WTC11 (cell line): ENCODE data around the gene TAS2R42.

Experiments used
- ATF3 ChIP-seq: sonication (generic); formaldehyde crosslinking; conservative IDR thresholded peaks from 2 replicates; pipeline ENCODE4 v1.8.1; 2022; ENCODE audit warnings: mild to moderate bottlenecking, missing genetic modification reagents
- CDX4 ChIP-seq: fragments of 250-450 bp; sonication (Bioruptor Pico); IDR thresholded peaks from 2 replicates; pipeline ENCODE4 v1.9.0; 2021; ENCODE audit warnings: moderate library complexity, mild to moderate bottlenecking, inconsistent platforms, borderline replicate concordance
- CTCF ChIP-seq: fragments of 200-600 bp; IDR thresholded peaks from 2 replicates; pipeline ENCODE4 v1.8.0; 2022; ENCODE audit warnings: antibody characterized with exemption
- E2F1 ChIP-seq: sonication (generic); formaldehyde crosslinking; IDR thresholded peaks from 2 replicates; pipeline ENCODE4 v1.8.0; 2022; ENCODE audit warnings: mild to moderate bottlenecking, missing genetic modification reagents

- TF ChIP-seq CDX4 (CRISPR knock-in tag) (no peak), CTCF (no peak), ATF3 (no peak), E2F1 (CRISPR knock-in tag) (no peak)
Observed at GRCh38 chr12:11227373-11227772, 40.6 kb upstream of the TAS2R42 start.
